Immature natural killer cell (primary cell): ENCODE results near the gene RHOT1. TPM values are rescaled to one million over a fixed set of nuclear protein-coding genes. Genes with fewer than 3 reads are reported as not detected.

Experiments
- DNase-seq, 3 donors: peaks; one replicate each; pipeline ENCODE4 v3.0.0; 2022; ENCODE audit warnings: mixed read lengths in 1 of 3
- H3K27ac Mint-ChIP-seq, 6 donors: one replicate each; pipeline ENCODE4 v1.8.0; 2020; ENCODE audit warnings: mixed read lengths in 6 of 6, mild to moderate bottlenecking in 5 of 6, inconsistent platforms in 4 of 6, moderate library complexity in 3 of 6
- H3K27me3 Mint-ChIP-seq, 3 donors: one replicate each; pipeline ENCODE4 v1.8.0; 2020 to 2021; ENCODE audit warnings: low read depth in 3 of 3, mild to moderate bottlenecking in 3 of 3, mixed read lengths in 3 of 3, moderate library complexity in 3 of 3, inconsistent platforms in 1 of 3
- H3K36me3 Mint-ChIP-seq, 3 donors: one replicate each; pipeline ENCODE4 v1.8.0; 2020; ENCODE audit warnings: mixed read lengths in 3 of 3, inconsistent platforms in 2 of 3, mild to moderate bottlenecking in 2 of 3
- H3K4me1 Mint-ChIP-seq, 2 donors: one replicate each; pipeline ENCODE4 v1.8.0; 2020; ENCODE audit warnings: inconsistent platforms in 2 of 2, mild to moderate bottlenecking in 2 of 2, mixed read lengths in 2 of 2, moderate library complexity in 1 of 2
- H3K4me3 Mint-ChIP-seq, 5 donors: one replicate each; pipeline ENCODE4 v1.8.0; 2020; ENCODE audit warnings: mild to moderate bottlenecking in 5 of 5, mixed read lengths in 5 of 5, inconsistent platforms in 3 of 5, moderate library complexity in 3 of 5
- H3K9me3 Mint-ChIP-seq, 6 donors: one replicate each; pipeline ENCODE4 v1.8.0; 2020; ENCODE audit warnings: mild to moderate bottlenecking in 6 of 6, mixed read lengths in 6 of 6, inconsistent platforms in 4 of 6, moderate library complexity in 3 of 6
- polyA plus RNA-seq, 3 donors: library from polyadenylated mRNA; unstranded; fragments of 300-500 nt; fragmentation: Illumina TruSeq; gene quantifications; one replicate each; pipeline ENCODE4 v1.2.3, GENCODE V29; 2021

Gene RHOT1
- polyA plus RNA-seq, 3 donors from 2014 or later, result 27.9 to 30.9 (median 30.3) TPM

DNA sequence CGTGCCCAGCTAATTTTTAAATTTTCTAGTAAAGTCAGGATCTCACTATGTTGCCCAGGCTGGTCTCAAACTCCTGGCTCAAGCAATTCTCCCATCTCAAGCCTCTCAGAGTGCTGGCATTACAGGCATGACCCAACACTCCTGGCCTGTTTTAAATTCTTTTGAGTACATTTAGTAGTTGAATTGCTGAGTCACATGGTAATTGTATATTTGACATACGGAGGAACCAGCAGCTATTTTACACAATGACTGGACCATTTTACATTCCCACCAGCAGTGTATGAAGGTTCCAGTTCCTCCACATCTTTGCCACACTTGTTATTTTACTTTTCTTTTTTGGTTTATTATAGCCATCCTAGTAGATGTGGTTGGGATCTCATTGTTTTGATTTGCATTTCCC is 43.6 kb downstream of the RHOT1 start:
- Mint-ChIP-seq H3K27ac (no peak overlapping the region), H3K27me3 (no peaks in the 10 kb centered on the region), H3K36me3 (peaks cover 7 to 11% (median 11%) of the 10 kb centered on the region in 3 donors), H3K4me1 (no peaks in the 10 kb centered on the region), H3K4me3 (no peak overlapping the region), H3K9me3 (no peaks in the 10 kb centered on the region)
- DNase-seq, result no peak

DNA sequence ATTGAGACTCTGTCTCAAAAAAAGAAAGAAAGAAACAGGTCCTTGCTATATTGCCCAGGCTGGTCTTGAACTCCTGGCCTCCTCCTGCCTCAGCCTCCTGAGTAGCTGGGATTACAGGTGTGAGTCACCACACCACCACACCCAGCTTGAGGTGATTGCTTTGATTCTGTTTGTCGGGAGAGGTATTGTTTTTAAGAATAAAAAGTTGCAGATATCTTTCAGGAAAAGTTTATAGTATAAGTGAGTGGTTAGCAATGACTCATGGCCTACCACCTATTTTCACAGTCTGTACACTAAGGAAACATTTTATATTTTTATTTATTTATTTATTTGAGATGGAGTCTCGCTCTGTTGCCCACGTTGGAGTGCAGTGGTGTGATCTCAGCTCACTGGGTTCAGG is 45.0 kb downstream of the RHOT1 start:
- no peak overlapping the region for H3K27ac Mint-ChIP-seq
- H3K4me3 Mint-ChIP-seq, result no peak overlapping the region
- no peak for DNase-seq
- no peaks in the 10 kb centered on the region for H3K27me3 Mint-ChIP-seq
- H3K36me3 Mint-ChIP-seq, result peaks cover 3 to 12% (median 8%) of the 10 kb centered on the region in 3 donors
- no peaks in the 10 kb centered on the region for H3K9me3 Mint-ChIP-seq
- H3K4me1 Mint-ChIP-seq, result no peaks in the 10 kb centered on the region

DNA sequence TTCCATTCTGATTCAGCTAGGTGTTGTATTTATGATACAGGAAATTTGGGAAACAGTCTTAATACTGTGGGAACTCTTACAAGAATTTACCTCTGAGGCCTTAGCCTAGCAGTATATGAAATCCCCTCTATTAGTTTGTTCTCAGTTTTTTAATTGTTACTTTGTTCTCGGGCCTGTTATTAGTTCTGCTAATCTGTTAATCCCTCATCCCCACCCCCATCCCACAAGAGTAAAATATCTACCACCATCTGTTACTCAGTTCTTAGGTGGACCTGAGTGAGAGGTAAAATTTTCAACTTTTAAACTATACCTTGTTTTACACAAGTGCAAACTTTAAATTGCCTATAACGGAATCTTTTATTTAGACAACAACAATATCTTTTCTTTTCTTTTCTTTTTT is 47.0 kb downstream of the RHOT1 start:
- DNase-seq, result no peak
- Mint-ChIP-seq H3K4me1 (no peaks in the 10 kb centered on the region), H3K4me3 (no peak overlapping the region), H3K36me3 (peaks cover 3 to 18% (median 10%) of the 10 kb centered on the region in 3 donors), H3K27me3 (no peaks in the 10 kb centered on the region), H3K9me3 (no peaks in the 10 kb centered on the region), H3K27ac (no peak overlapping the region)

DNA sequence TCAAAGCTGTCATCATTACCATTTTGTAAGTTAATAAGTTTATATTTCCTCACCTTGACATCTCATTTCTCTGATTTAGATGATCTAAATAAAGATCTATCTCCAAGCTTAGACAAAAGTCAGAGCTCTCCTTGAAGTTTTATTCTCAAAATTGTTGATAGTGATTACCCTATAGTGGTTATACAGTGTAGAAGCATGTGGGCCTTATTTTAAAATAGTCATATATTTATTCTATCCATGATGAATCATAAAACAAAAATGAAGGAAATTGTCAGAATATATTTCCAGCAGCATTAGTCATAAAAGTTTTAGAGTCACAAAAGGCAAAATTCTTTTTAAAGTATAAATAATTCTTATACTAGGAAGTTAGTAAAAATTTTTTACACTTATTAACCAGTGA is 49.0 kb downstream of the RHOT1 start:
- Mint-ChIP-seq H3K27ac (no peak overlapping the region), H3K27me3 (no peaks in the 10 kb centered on the region), H3K4me3 (no peak overlapping the region), H3K36me3 (peaks cover 10 to 29% (median 24%) of the 10 kb centered on the region in 3 donors), H3K4me1 (no peaks in the 10 kb centered on the region), H3K9me3 (no peaks in the 10 kb centered on the region)
- DNase-seq, result no peak

DNA sequence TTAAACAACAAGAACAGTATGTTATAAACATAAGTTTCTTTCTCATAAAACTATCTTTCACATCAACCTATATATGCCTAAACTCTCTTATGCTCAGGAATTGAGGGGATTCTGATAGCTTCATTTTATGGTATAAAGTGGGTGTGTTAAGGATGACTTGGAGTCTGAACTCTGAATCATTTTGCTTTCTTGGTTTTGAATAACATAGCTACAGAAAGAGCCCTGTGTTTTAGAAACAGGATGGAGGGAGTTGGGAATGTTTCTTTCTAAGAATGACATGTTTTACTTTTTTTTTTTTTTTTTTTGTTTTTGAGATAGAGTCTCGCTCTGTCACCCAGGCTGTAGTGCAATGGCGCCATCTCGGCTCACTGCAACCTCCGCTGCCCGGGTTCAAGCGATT is 50.1 kb downstream of the RHOT1 start:
- H3K4me3 Mint-ChIP-seq, result no peak overlapping the region
- no peak for DNase-seq
- H3K36me3 Mint-ChIP-seq, result peaks cover 10 to 33% (median 28%) of the 10 kb centered on the region in 3 donors
- H3K9me3 Mint-ChIP-seq, result no peaks in the 10 kb centered on the region
- H3K27me3 Mint-ChIP-seq, result no peaks in the 10 kb centered on the region
- no peak overlapping the region for H3K27ac Mint-ChIP-seq
- H3K4me1 Mint-ChIP-seq, result no peaks in the 10 kb centered on the region

DNA sequence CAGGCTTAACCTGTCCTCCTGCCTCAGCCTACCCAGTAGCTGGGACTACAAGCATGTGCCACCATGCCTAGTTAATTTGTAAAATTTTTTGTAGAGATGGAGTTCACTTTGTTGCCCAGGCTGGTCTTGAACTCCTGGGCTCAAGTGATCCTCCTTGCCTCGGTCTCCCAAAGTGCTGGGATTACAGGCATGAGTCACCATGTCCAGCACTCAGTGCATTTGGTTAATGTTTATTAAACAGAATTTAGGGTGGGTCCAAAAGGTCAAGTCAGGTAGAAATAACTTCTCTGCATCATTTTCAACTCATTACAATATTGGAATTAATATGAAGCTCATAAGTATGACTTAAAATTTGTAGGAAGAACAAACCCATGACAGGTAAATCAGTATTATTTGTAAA is 55.7 kb downstream of the RHOT1 start:
- no peak for DNase-seq
- Mint-ChIP-seq H3K27ac (no peak overlapping the region), H3K9me3 (no peaks in the 10 kb centered on the region), H3K27me3 (no peaks in the 10 kb centered on the region), H3K4me3 (no peak overlapping the region), H3K4me1 (no peaks in the 10 kb centered on the region), H3K36me3 (peaks cover 26 to 50% (median 31%) of the 10 kb centered on the region in 3 donors)

DNA sequence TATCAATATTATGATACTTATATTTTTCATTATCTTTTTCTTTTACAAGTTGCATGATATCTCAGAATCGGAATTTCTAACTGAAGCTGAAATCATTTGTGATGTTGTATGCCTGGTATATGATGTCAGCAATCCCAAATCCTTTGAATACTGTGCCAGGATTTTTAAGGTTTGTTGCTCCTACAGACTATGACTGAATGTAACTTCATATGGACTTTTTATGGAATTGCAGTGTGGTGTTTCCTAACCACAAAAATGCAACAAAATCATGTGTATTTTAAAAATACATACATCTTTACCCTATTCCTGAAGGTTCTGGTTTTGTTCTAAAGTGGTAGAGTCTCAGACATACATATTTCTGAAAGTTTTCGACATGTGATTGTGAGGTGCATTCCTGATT is 64.6 kb downstream of the RHOT1 start:
- no peak overlapping the region for H3K27ac Mint-ChIP-seq
- DNase-seq, result no peak
- H3K9me3 Mint-ChIP-seq, result no peaks in the 10 kb centered on the region
- no peak overlapping the region for H3K4me3 Mint-ChIP-seq
- no peaks in the 10 kb centered on the region for H3K27me3 Mint-ChIP-seq
- H3K36me3 Mint-ChIP-seq, result peaks cover 13 to 47% (median 23%) of the 10 kb centered on the region in 3 donors
- H3K4me1 Mint-ChIP-seq, result no peaks in the 10 kb centered on the region

DNA sequence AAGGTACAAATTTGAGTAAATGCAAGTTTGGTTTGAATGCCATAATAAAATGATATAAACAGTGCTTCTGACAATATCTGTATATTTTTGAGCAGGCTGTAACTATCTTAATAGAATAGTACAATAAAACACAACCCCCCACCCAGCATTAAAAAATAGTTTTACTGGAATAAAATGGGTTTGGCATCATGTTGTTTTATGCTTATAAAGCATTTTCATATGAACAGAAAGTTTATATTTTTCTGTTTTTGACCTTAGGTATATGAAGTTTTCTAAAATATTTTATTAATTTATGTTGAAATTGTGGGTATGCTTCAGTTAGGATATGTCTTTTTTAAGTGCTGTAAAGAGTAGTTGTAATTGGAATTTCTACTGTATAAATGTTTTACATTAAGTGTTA is 66.1 kb downstream of the RHOT1 start:
- H3K27me3 Mint-ChIP-seq, result no peaks in the 10 kb centered on the region
- no peaks in the 10 kb centered on the region for H3K4me1 Mint-ChIP-seq
- no peak overlapping the region for H3K27ac Mint-ChIP-seq
- peaks cover 19 to 49% (median 23%) of the 10 kb centered on the region in 3 donors for H3K36me3 Mint-ChIP-seq
- DNase-seq, result no peak
- no peak overlapping the region for H3K4me3 Mint-ChIP-seq
- no peaks in the 10 kb centered on the region for H3K9me3 Mint-ChIP-seq

DNA sequence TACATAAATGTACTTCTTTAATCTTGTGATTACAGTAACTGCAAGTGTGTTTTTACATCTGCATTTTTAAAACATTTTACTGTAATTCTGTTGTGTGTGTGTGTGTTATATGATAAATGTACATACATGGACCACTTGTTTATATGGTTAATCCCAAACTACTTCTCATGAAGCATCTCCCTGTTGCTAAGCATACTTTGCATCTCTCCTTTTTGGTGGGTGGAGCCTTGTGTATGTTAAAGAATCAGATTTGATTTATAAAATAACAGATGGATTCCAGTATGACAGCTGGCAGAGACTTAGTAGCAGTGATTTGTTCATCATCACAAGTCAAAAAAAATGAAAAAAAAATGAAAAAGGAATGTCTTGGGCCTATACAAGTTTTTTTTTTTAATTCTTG is 67.3 kb downstream of the RHOT1 start:
- Mint-ChIP-seq H3K27ac (peak overlapping the region in 1 of 6 donors; percentile 35), H3K36me3 (peaks cover 19 to 50% (median 20%) of the 10 kb centered on the region in 3 donors), H3K27me3 (no peaks in the 10 kb centered on the region), H3K4me3 (no peak overlapping the region), H3K9me3 (no peaks in the 10 kb centered on the region), H3K4me1 (peaks cover 0 to 9% of the 10 kb centered on the region in 2 donors)
- DNase-seq, result no peak

DNA sequence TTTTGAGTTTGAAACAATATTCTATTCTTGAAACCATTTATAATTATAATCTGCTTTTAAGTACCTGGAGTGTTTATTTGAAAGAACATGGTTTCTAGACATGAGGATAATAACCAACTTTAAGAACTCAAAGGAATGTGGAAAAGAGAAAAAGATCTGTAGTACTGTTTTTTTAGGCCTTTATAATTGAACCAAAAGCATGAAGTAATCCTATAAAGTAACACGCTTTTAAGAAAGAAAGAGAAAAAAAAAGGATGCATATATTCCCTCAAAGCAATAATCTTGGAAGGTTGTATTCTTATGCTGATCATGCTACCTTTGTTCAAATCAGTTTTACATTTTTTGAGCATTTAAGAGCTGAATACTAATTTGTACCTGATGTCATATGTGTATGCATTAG is 69.4 kb downstream of the RHOT1 start:
- no peak overlapping the region for H3K4me3 Mint-ChIP-seq
- DNase-seq, result no peak
- no peaks in the 10 kb centered on the region for H3K9me3 Mint-ChIP-seq
- peaks cover 0 to 9% of the 10 kb centered on the region in 2 donors for H3K4me1 Mint-ChIP-seq
- H3K27me3 Mint-ChIP-seq, result no peaks in the 10 kb centered on the region
- no peak overlapping the region for H3K27ac Mint-ChIP-seq
- peaks cover 15 to 39% (median 20%) of the 10 kb centered on the region in 3 donors for H3K36me3 Mint-ChIP-seq

DNA sequence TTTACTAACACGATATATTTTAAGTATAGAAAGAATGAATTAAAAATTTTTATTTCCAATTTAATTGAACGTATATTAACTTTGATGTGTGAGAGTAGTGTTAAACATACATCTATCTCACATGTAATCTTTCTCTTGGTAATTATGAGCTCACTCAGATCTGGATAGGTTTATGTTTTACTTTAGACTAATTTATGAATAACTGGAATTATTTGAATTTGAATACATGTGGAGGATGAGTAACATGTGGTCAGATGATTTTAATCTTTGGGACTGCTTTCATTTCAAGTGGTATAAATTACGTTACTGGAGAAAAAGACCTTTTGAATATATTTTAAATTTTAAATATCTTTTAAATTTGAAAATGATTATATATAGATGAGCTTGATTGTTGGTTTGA is 73.4 kb downstream of the RHOT1 start:
- Mint-ChIP-seq H3K36me3 (peaks cover 5 to 23% (median 10%) of the 10 kb centered on the region in 3 donors), H3K9me3 (no peaks in the 10 kb centered on the region), H3K4me3 (no peak overlapping the region), H3K27ac (no peak overlapping the region), H3K27me3 (peaks cover 0 to 2% (median 1%) of the 10 kb centered on the region in 3 donors), H3K4me1 (peaks cover 0 to 9% of the 10 kb centered on the region in 2 donors)
- DNase-seq, result no peak

DNA sequence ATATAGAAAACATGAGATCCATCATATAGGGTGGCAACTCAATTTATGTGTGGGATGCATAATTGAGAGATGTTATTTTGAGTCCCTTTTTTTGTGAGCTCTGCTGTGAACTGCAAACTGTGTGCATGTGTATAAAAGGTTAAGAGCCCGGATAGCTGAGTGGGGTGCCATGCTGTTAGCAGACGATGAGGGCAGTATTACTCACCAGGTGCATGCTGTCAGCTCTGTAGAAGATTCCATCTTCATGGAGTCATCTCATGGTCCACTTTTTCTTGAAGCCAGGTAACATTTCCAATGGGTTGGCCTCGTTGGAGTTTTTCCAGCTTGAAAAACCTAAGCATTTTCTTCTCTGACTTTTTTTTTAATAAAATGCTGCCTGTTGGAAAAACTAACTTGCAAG is 80.3 kb downstream of the RHOT1 start:
- no peak overlapping the region for H3K4me3 Mint-ChIP-seq
- no peaks in the 10 kb centered on the region for H3K4me1 Mint-ChIP-seq
- H3K9me3 Mint-ChIP-seq, result no peaks in the 10 kb centered on the region
- H3K27me3 Mint-ChIP-seq, result peaks cover 0 to 2% (median 1%) of the 10 kb centered on the region in 3 donors
- peaks cover 6 to 18% (median 13%) of the 10 kb centered on the region in 3 donors for H3K36me3 Mint-ChIP-seq
- no peak for DNase-seq
- H3K27ac Mint-ChIP-seq, result no peak overlapping the region

DNA sequence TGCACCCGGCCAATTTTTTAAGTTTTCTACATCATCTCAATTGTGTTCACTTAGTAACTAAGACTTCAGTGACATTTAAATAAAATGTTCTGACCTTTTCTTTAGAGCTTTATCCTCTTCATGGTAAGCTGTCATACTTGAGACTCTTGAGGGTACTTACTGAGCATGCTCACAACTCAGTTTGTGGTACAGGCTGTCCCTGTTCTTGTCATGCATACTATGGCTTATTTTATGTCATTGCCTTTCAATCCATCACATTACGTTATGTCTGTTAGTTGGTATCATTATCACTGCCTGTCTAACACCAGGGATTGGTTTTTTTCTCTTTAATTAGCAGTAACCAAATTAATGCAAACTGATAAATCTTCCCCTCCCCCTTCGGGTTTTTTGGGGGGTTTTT is 81.4 kb downstream of the RHOT1 start:
- Mint-ChIP-seq H3K4me3 (no peak overlapping the region), H3K27ac (no peak overlapping the region)

DNA sequence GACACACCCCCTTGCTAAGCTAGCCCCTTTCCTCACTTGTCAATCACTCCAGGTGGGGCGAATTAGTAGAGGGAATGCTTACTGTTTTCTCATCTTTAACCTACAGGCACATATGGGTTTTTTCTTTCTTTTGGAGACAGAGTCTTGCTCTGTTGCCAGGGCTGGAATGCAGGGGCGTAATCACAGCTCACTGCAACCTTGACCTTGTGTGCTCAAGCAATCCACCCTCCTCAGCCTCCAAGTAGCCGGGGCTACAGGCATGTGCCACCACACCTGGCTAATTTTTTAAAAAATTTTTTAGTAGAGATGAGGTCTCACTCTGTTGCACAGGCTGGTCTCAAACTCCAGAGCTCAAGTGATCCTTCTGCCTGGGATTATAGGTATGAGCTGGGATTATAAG is 84.6 kb downstream of the RHOT1 start:
- no peaks in the 10 kb centered on the region for H3K27me3 Mint-ChIP-seq
- DNase-seq, result no peak
- H3K9me3 Mint-ChIP-seq, result no peaks in the 10 kb centered on the region
- H3K4me3 Mint-ChIP-seq, result no peak overlapping the region
- peaks cover 6 to 11% (median 11%) of the 10 kb centered on the region in 3 donors for H3K36me3 Mint-ChIP-seq
- no peak overlapping the region for H3K27ac Mint-ChIP-seq
- peaks cover 2 to 4% of the 10 kb centered on the region in 2 donors for H3K4me1 Mint-ChIP-seq

More for the DNA sequence above, 81.4 kb downstream of the RHOT1 start:
- Mint-ChIP-seq H3K4me1 (no peaks in the 10 kb centered on the region), H3K36me3 (peaks cover 6 to 17% (median 13%) of the 10 kb centered on the region in 3 donors), H3K27me3 (peaks cover 0 to 2% (median 1%) of the 10 kb centered on the region in 3 donors), H3K9me3 (no peaks in the 10 kb centered on the region)
- no peak for DNase-seq

DNA sequence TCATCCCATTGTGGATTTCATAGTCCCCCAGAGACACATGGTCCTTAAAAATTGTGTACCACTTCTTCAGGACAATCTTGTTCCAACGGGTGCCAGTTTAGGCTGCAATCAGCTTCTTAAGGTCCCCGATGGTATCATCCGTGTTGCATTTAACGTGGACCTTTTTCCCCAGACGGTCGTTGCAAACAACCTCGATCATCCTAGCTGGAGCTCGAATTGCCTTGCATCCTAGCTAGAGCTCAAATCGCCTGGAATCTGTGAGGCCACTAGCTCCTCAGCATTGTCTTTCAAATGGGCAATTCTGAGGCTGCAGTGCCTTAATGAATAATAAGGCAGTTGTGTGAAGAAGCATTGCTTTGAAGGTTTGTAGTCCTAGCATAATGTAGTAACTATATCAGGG is 85.6 kb downstream of the RHOT1 start:
- DNase-seq, result no peak
- H3K27me3 Mint-ChIP-seq, result no peaks in the 10 kb centered on the region
- H3K27ac Mint-ChIP-seq, result no peak overlapping the region
- H3K9me3 Mint-ChIP-seq, result no peaks in the 10 kb centered on the region
- H3K4me3 Mint-ChIP-seq, result no peak overlapping the region
- H3K36me3 Mint-ChIP-seq, result peaks cover 6 to 11% (median 11%) of the 10 kb centered on the region in 3 donors
- H3K4me1 Mint-ChIP-seq, result peaks cover 12 to 14% of the 10 kb centered on the region in 2 donors
